WI38 (cell line): ENCODE measurements around the gene PKN2.
"Not testable (repeated sequence)": the region's sequence is repeated elsewhere in the genome, so short reads cannot be mapped to it uniquely, and the experiment has no call there.

Experiments used
- H3K4me3 ChIP-seq: 2 replicates; pipeline ENCODE4 v1.5.1; 2011; ENCODE audit warnings: low read depth, mild to moderate bottlenecking, control low read depth, low read length
- TF ChIP-seq, protein P1 (sequence below): IDR thresholded peaks from 2 replicates; pipeline ENCODE4 v1.5.1; 2012; ENCODE audit warnings: low read depth, mild to moderate bottlenecking, control low read depth, low read length

Gene PKN2

DNA sequence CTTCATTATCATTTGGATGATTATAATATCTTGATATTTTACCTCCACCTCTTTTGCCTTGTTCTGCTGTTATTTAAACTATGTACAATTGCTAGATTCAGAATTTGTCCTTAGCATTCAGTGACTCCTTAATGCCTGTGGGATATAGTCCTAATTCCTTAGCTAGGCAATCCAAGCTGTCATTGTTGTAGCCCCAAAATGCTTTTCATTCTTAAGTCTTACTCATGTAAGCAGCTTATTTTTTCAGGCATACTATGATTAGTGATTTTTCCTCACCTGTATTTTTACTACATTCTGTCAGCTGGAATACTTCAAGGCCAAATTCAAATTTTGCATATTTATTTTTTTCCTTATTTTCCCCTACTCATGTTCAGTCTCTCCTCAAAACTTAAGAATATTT lies 13.4 kb downstream of the PKN2 start:
- TF ChIP-seq, protein P1, sequence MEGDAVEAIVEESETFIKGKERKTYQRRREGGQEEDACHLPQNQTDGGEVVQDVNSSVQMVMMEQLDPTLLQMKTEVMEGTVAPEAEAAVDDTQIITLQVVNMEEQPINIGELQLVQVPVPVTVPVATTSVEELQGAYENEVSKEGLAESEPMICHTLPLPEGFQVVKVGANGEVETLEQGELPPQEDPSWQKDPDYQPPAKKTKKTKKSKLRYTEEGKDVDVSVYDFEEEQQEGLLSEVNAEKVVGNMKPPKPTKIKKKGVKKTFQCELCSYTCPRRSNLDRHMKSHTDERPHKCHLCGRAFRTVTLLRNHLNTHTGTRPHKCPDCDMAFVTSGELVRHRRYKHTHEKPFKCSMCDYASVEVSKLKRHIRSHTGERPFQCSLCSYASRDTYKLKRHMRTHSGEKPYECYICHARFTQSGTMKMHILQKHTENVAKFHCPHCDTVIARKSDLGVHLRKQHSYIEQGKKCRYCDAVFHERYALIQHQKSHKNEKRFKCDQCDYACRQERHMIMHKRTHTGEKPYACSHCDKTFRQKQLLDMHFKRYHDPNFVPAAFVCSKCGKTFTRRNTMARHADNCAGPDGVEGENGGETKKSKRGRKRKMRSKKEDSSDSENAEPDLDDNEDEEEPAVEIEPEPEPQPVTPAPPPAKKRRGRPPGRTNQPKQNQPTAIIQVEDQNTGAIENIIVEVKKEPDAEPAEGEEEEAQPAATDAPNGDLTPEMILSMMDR = no peak
- no peak overlapping the region for H3K4me3 ChIP-seq

DNA sequence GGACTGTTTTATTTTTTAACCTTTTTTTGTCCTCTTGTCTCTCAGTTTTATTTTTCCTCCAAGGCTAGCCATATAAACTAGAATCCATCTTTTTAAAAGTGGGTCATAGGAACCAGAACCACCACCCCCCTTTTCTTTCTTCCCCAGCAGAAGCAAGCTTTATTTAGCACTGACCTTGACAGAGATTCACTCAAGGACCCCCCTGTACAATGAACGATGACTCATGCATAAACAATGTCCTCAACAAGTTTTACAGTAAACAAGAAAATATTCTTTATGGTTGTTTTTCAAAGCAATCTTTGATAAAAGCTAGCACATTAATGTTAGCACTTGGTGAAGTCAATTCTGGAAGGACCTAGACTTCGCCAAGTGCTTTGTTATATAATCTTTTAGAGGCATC lies 14.1 kb downstream of the PKN2 start:
- no peak overlapping the region for H3K4me3 ChIP-seq
- TF ChIP-seq, protein P1 = no peak

DNA sequence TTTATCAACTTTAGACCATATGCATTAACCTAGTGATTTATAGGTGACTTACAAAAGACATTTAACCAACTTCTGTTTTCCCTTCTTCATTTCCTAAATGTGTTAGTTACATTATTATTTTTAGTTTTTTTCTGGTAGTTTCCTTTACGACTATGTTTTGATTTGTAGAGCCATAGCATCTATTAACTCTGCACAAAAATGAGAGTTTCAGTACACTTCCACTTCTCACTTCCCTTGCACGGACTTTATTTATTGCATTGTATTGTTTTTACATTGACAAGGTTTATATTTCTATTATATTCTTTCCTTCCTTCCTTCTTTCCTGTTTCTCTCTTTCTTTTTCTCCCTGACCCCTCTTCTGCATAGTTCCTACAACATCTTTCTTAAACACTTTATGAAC lies 14.7 kb downstream of the PKN2 start:
- no peak overlapping the region for H3K4me3 ChIP-seq
- TF ChIP-seq, protein P1 = no peak

DNA sequence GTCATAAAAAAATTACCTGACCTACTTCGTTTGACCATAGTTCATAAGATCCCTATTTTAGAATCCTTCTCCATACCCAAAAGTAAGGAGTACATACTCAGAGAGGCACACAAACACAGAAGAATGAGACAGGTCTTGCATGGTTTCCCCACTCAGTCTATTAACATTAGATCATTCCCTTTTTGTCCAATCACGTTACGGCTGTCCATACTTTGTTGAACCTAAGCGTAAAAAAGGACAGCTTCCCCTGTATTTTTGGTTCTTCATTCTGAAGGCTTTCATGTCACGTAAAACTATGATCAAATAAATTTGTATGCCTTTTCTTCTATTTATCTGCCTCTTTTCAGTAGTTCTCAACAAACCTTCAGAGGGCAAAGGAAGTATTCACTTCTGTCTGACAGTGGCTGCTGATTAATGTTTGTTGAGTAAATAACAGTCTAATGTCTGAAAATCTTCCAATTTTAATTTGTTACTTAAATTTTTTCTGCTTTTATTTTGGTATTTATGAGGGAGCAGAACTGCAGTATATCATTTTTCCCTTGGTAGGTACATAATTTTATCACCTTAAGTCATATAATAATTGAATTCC lies 16.4 kb downstream of the PKN2 start:
- H3K4me3 ChIP-seq = no peak overlapping the region
- TF ChIP-seq, protein P1 = no peak

DNA sequence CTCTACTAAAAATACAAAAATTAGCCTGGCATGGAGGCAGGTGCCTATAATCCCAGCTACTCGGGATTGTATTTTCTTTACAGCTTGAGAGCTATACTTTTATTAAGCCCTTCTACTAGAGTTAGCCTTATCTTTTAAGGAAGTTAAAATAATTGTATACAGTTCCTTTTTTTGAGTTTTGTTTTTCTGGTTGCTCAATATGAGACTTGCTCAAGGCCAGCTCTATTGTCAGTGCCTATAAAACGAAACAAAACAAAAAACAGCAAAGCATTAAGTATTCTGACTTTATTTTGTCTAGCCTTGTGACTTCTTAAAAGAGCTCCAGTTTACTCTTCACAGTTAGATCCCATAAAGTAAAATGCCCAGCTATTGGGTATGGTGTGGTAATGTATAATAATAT lies 17.2 kb downstream of the PKN2 start:
- TF ChIP-seq, protein P1 = no peak

DNA sequence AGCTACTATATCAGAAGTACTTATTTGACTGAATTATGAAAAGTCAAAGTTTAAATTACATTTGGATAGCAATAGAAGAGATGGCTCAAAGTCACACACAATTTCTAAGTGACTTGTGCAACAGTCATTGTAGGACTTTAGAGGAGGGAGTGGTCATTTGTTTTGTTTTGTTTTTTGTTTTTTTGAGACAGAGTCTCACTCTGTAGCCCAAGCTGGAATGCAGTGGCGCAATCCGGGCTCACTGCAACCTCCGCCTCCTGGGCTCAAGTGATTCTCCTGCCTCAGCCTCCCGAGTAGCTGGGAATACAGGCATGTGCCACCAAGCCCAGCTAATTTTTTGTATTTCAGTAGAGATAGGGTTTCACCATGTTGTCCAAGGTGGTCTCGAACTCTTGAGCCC lies 17.7 kb downstream of the PKN2 start:
- not testable (repeated sequence) for H3K4me3 ChIP-seq

More for the DNA sequence above, 17.2 kb downstream of the PKN2 start:
- H3K4me3 ChIP-seq = no peak overlapping the region

DNA sequence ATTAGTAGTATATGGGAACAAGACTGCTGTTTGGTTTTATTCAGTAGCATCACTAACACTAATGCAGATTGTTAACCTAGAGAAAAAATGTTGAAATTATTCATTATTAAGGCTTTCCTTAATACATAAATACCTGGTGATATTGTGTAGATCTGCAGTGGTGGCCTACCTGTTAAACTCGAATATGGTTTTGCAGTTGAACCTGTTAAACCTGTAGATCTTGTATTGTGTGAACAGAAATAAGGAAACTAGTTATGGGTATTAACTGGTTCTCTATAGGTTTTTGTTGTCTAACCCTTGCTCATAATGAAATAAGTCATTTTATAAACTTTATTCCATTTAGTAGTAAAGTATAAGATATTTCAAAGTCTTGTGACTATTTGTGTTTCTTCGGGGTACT lies 23.9 kb downstream of the PKN2 start:
- TF ChIP-seq, protein P1 = no peak
- no peak overlapping the region for H3K4me3 ChIP-seq

DNA sequence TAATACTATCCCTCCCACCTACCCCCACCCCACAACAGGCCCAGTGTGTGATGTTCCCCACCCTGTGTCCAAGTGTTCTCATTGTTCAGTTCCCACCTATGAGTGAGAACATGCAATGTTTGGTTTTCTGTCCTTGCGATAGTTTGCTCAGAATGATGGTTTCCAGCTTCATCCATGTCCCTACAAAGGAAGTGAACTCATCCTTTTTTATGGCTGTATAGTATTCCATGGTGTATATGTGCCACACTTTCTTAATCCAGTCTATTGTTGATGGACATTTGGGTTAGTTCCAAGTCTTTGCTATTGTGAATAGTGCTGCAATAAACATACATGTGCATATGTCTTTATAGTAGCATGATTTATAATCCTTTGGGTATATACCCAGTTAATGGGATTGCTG lies 28.8 kb downstream of the PKN2 start:
- not testable (repeated sequence) for H3K4me3 ChIP-seq

DNA sequence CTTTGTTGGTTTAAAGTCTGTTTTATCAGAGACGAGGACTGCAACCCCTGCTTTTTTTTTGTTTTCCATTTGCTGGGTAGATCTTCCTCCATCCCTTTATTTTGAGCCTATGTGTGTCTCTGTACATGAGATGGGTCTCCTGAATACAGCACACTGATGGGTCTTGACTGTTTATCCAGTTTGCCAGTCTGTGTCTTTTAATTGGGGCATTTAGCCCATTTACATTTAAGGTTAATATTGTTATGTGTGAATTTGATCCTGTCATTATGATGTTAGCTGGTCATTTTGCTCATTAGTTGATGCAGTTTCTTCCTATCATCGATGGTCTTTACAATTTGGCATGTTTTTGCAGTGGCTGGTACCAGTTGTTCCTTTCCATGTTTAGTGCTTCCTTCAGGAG lies 32.5 kb downstream of the PKN2 start:
- not testable (repeated sequence) for H3K4me3 ChIP-seq
